DOHH2 (cell line): ENCODE results near the gene TMEM127.

ENCODE experiments used
- EZH2phosphoT487 ChIP-seq: fragments of 200-600 bp; sonication (generic); IDR thresholded peaks from 2 replicates; pipeline ENCODE4 v1.6.1; 2017; ENCODE audit warnings: borderline replicate concordance, mild to moderate bottlenecking, antibody characterized with exemption, low read length, moderate library complexity, mixed read lengths
- TF ChIP-seq, protein P1 (sequence below): fragments of 200-600 bp; sonication (generic); IDR thresholded peaks from one replicate; pipeline ENCODE4 v1.5.1; 2014; ENCODE audit warnings: antibody characterized with exemption, mild to moderate bottlenecking, low read depth, low read length; ENCODE audit not compliant: poor library complexity, severe bottlenecking

- TF ChIP-seq, protein P1, sequence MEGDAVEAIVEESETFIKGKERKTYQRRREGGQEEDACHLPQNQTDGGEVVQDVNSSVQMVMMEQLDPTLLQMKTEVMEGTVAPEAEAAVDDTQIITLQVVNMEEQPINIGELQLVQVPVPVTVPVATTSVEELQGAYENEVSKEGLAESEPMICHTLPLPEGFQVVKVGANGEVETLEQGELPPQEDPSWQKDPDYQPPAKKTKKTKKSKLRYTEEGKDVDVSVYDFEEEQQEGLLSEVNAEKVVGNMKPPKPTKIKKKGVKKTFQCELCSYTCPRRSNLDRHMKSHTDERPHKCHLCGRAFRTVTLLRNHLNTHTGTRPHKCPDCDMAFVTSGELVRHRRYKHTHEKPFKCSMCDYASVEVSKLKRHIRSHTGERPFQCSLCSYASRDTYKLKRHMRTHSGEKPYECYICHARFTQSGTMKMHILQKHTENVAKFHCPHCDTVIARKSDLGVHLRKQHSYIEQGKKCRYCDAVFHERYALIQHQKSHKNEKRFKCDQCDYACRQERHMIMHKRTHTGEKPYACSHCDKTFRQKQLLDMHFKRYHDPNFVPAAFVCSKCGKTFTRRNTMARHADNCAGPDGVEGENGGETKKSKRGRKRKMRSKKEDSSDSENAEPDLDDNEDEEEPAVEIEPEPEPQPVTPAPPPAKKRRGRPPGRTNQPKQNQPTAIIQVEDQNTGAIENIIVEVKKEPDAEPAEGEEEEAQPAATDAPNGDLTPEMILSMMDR = no peak
- no peak for TF ChIP-seq EZH2phosphoT487
Observed at GRCh38 chr2:96201338-96201737, 64.5 kb downstream of the TMEM127 start.
